GM19463 (cell line): ENCODE measurements around the gene U2AF1L4.

ENCODE experiments used
- ATAC-seq: cut with Tn5 transposase; IDR thresholded peaks from one replicate; pipeline ENCODE4 v1.9.1; 2021; ENCODE audit warnings: mild to moderate bottlenecking, moderate library complexity; ENCODE audit not compliant: unreplicated experiment

The U2AF1L4 gene

GRCh38 chr19:35757749-35758608 lies 12.8 kb upstream of the U2AF1L4 start, which contains the start of gene PROSER3:
TSS of gene PROSER3 (plus strand) at chr19:35758176. CDS start at chr19:35758216, 40 bp downstream.
- peak; percentile 94 for ATAC-seq

GRCh38 chr19:35757231-35757748 lies 12.1 kb upstream of the U2AF1L4 start:
- ATAC-seq = no peak

- ATAC-seq = no peak
Measured at GRCh38 chr19:35756377-35757230, 11.4 kb upstream of the U2AF1L4 start, which contains the start of gene HSPB6. TSS of gene HSPB6 (minus strand) at chr19:35757029. CDS start at chr19:35757008, 21 bp downstream.

- no peak for ATAC-seq
Measured at GRCh38 chr19:35755550-35756376, 10.5 kb upstream of the U2AF1L4 start.

- ATAC-seq = no peak
Measured at GRCh38 chr19:35755131-35755549, 9.9 kb upstream of the U2AF1L4 start.

- ATAC-seq = no peak
Measured at GRCh38 chr19:35754370-35755130, 9.3 kb upstream of the U2AF1L4 start.

- no peak for ATAC-seq
Measured at GRCh38 chr19:35753634-35754369, 8.6 kb upstream of the U2AF1L4 start.

- ATAC-seq = no peak
Measured at GRCh38 chr19:35752746-35753350, 7.6 kb upstream of the U2AF1L4 start.

- no peak for ATAC-seq
Measured at GRCh38 chr19:35751839-35752745, 6.9 kb upstream of the U2AF1L4 start.

GRCh38 chr19:35750167-35750566 lies 4.9 kb upstream of the U2AF1L4 start:
- no peak for ATAC-seq

GRCh38 chr19:35748106-35749020 lies 3.1 kb upstream of the U2AF1L4 start, which contains the start of gene LIN37:
TSS of gene LIN37 (plus strand) at chr19:35748576. CDS start at chr19:35748725, 149 bp downstream.
- peak; percentile 77 for ATAC-seq

GRCh38 chr19:35746531-35746930 lies 1.3 kb upstream of the U2AF1L4 start:
- no peak for ATAC-seq

- ATAC-seq = no peak
Measured at GRCh38 chr19:35746087-35746462, 857 bp upstream of the U2AF1L4 start.

- ATAC-seq = peak; percentile 23
Measured at GRCh38 chr19:35744430-35745327, 539 bp downstream of the U2AF1L4 start.

GRCh38 chr19:35743640-35744429 lies 1.4 kb downstream of the U2AF1L4 start:
- ATAC-seq = no peak
